HFFc6 (cell line): ENCODE results near the gene DDX10. TPM values are rescaled to one million over a fixed set of nuclear protein-coding genes. Genes with fewer than 3 reads are reported as not detected.

ENCODE experiments used
- DNase-seq: peaks from one replicate; pipeline ENCODE4 v3.0.0-alpha.2; 2018
- H3K27ac Mint-ChIP-seq: 2 replicates; pipeline ENCODE4 v1.8.0; 2020; ENCODE audit warnings: mild to moderate bottlenecking, mixed read lengths
- H3K27me3 Mint-ChIP-seq: 2 replicates; pipeline ENCODE4 v1.8.0; 2021; ENCODE audit warnings: mild to moderate bottlenecking, moderate library complexity, mixed read lengths; ENCODE audit not compliant: insufficient read depth
- H3K36me3 Mint-ChIP-seq: 2 replicates; pipeline ENCODE4 v1.8.0; 2021; ENCODE audit warnings: low read depth, mixed read lengths
- H3K4me1 Mint-ChIP-seq: 2 replicates; pipeline ENCODE4 v1.8.0; 2020; ENCODE audit warnings: low read depth, mixed read lengths
- H3K4me3 Mint-ChIP-seq: 2 replicates; pipeline ENCODE4 v1.8.0; 2020; ENCODE audit warnings: mild to moderate bottlenecking, moderate library complexity, mixed read lengths
- H3K9me3 Mint-ChIP-seq: 2 replicates; pipeline ENCODE4 v1.8.0; 2020; ENCODE audit warnings: mild to moderate bottlenecking, mixed read lengths
- CTCF ChIP-seq: fragments of 200-600 bp; sonication (generic); IDR thresholded peaks from 2 replicates; pipeline ENCODE4 v1.5.0; 2021; ENCODE audit warnings: antibody characterized with exemption, mild to moderate bottlenecking
- total RNA-seq, 6 experiments: library from RNA; stranded (reverse); fragmentation: NEBNext Ultra II Directional; extraction: Animal tissue kit (Norgen Biotek cat#: 25700); gene quantifications; 2 replicates in 1 of 6; 3 replicates in 5 of 6; pipeline ENCODE4 v1.2.3, GENCODE V29; 2021

DDX10 gene
- total RNA-seq, 6 experiments from 2014 or later, result 24.5 to 45.5 (median 33.5) TPM

GRCh38 chr11:108985236-108985944 is 320.5 kb downstream of the DDX10 start:
- H3K27me3 Mint-ChIP-seq, result no peaks in the 10 kb centered on the region; the same call in 1 of the 2 replicates
- DNase-seq, result no peak
- H3K36me3 Mint-ChIP-seq, result peaks cover 5% of the 10 kb centered on the region
- TF ChIP-seq CTCF, result no peak
- H3K4me1 Mint-ChIP-seq, result peaks cover 46% of the 10 kb centered on the region
- H3K27ac Mint-ChIP-seq, result peak overlapping the region; percentile 84
- H3K9me3 Mint-ChIP-seq, result no peaks in the 10 kb centered on the region; the same call in 1 of the 2 replicates
- peak overlapping the region; percentile 78; the same call in 1 of the 2 replicates for H3K4me3 Mint-ChIP-seq

GRCh38 chr11:108985945-108986279 is 321.0 kb downstream of the DDX10 start:
- Mint-ChIP-seq H3K4me3 (peak overlapping the region; percentile 78), H3K36me3 (peaks cover 8% of the 10 kb centered on the region), H3K27me3 (no peaks in the 10 kb centered on the region; the same call in 1 of the 2 replicates), H3K9me3 (no peaks in the 10 kb centered on the region; the same call in 1 of the 2 replicates), H3K4me1 (peaks cover 46% of the 10 kb centered on the region), H3K27ac (peak overlapping the region; percentile 84)
- TF ChIP-seq CTCF, result no peak
- peak; percentile 57 for DNase-seq

Other genes with a start within 250 kb of the DDX10 start
- gene C11orf65, start 197.5 kb upstream of the DDX10 start, total RNA-seq, result under 1 TPM in 5 of 6 experiments, not detected in 1; 0.47 to 0.69 (median 0.51) TPM
- 10 to 100 TPM; 24.1 to 50.4 (median 43.3) TPM for gene POGLUT3, start 166.7 kb upstream of the DDX10 start, total RNA-seq
- gene EXPH5, start 71.3 kb upstream of the DDX10 start, total RNA-seq, result under 1 TPM; 0.14 to 0.91 (median 0.47) TPM